ENCODE measurements around the gene TMEM98.

GRCh38 chr17:32882029-32882428, 45.9 kb upstream of the TMEM98 start:
- TF ChIP-seq, protein P1, sequence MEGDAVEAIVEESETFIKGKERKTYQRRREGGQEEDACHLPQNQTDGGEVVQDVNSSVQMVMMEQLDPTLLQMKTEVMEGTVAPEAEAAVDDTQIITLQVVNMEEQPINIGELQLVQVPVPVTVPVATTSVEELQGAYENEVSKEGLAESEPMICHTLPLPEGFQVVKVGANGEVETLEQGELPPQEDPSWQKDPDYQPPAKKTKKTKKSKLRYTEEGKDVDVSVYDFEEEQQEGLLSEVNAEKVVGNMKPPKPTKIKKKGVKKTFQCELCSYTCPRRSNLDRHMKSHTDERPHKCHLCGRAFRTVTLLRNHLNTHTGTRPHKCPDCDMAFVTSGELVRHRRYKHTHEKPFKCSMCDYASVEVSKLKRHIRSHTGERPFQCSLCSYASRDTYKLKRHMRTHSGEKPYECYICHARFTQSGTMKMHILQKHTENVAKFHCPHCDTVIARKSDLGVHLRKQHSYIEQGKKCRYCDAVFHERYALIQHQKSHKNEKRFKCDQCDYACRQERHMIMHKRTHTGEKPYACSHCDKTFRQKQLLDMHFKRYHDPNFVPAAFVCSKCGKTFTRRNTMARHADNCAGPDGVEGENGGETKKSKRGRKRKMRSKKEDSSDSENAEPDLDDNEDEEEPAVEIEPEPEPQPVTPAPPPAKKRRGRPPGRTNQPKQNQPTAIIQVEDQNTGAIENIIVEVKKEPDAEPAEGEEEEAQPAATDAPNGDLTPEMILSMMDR (conservative IDR thresholded peaks at IDR 0.05; ENCODE audit: low read depth, low read length), result no peak
- no peak for TF ChIP-seq SMC3 (IDR thresholded peaks at IDR 0.05; ENCODE audit: low read depth, low read length)
- TF ChIP-seq CEBPB (IDR thresholded peaks at IDR 0.05; ENCODE audit: low read depth, low read length), result no peak
- no peak for TF ChIP-seq POLR2A (IDR thresholded peaks at IDR 0.05; ENCODE audit: low read depth, low read length)
- no peak for TF ChIP-seq ELK1 (IDR thresholded peaks at IDR 0.05; ENCODE audit: borderline replicate concordance, low read depth, low read length)
- no peak for TF ChIP-seq USF2 (IDR thresholded peaks at IDR 0.05; ENCODE audit: low read depth, low read length)
- TF ChIP-seq RCOR1 (IDR thresholded peaks at IDR 0.05; ENCODE audit: insufficient replicate concordance, low read length), result no peak

All from IMR-90 (cell line).